GM23338 (cell line): ENCODE results near the gene MKX. TPM values are rescaled to one million over a fixed set of nuclear protein-coding genes. Genes with fewer than 3 reads are reported as not detected.

Source experiments
- ATAC-seq: fragments of 200-7000 bp; cut with Tn5 transposase; 3 replicates; pipeline ENCODE4 v1.9.1; 2020
- DNase-seq: peaks from one replicate; pipeline ENCODE4 v3.0.0-alpha.2; 2015; ENCODE audit warnings: low spot score
- H2AFZ ChIP-seq: fragments of 200-600 bp; sonication (generic); 2 replicates; pipeline ENCODE4 v1.8.0; 2016; ENCODE audit warnings: antibody characterized with exemption, mild to moderate bottlenecking, moderate library complexity
- H3F3A ChIP-seq: fragments of 200-600 bp; sonication (generic); replicated peaks from 2 replicates; pipeline ENCODE4 v1.8.0; 2017; ENCODE audit warnings: antibody characterized with exemption, mixed run types, low read depth
- H3K27ac ChIP-seq: fragments of 200-600 bp; sonication (generic); 2 replicates; pipeline ENCODE4 v1.6.1; 2016; ENCODE audit warnings: low read depth
- H3K27me3 ChIP-seq: fragments of 200-600 bp; sonication (generic); 2 replicates; pipeline ENCODE4 v1.8.0; 2016; ENCODE audit warnings: mild to moderate bottlenecking, mixed run types, moderate library complexity; ENCODE audit not compliant: insufficient read depth
- H3K36me3 ChIP-seq: fragments of 200-600 bp; sonication (generic); 2 replicates; pipeline ENCODE4 v1.8.0; 2016; ENCODE audit warnings: mild to moderate bottlenecking; ENCODE audit not compliant: insufficient read depth
- H3K4me1 ChIP-seq: fragments of 200-600 bp; sonication (generic); 2 replicates; pipeline ENCODE4 v1.8.0; 2016; ENCODE audit warnings: mild to moderate bottlenecking, moderate library complexity; ENCODE audit not compliant: insufficient read depth
- H3K4me2 ChIP-seq: fragments of 200-600 bp; sonication (generic); 2 replicates; pipeline ENCODE4 v1.7.1; 2017; ENCODE audit warnings: mixed run types
- H3K4me3 ChIP-seq: fragments of 200-600 bp; sonication (generic); 2 replicates; pipeline ENCODE4 v1.6.1; 2016; ENCODE audit warnings: mixed run types
- H3K79me2 ChIP-seq: fragments of 200-600 bp; sonication (generic); replicated peaks from 2 replicates; pipeline ENCODE4 v1.8.0; 2017; ENCODE audit warnings: mild to moderate bottlenecking; ENCODE audit not compliant: insufficient read depth
- H3K9me2 ChIP-seq: fragments of 200-600 bp; sonication (generic); 2 replicates; pipeline ENCODE4 v1.8.0; 2017; ENCODE audit not compliant: insufficient read depth
- H4K20me1 ChIP-seq: fragments of 200-600 bp; sonication (generic); replicated peaks from 2 replicates; pipeline ENCODE4 v1.8.0; 2017; ENCODE audit warnings: mild to moderate bottlenecking; ENCODE audit not compliant: insufficient read depth
- H3K27ac Mint-ChIP-seq: 2 replicates; pipeline ENCODE4 v1.8.0; 2020; ENCODE audit warnings: inconsistent platforms, mild to moderate bottlenecking, moderate library complexity, mixed read lengths
- H3K27me3 Mint-ChIP-seq: 3 replicates; pipeline ENCODE4 v1.8.0; 2022; ENCODE audit warnings: low read depth, mild to moderate bottlenecking, moderate library complexity, mixed read lengths, inconsistent platforms; ENCODE audit not compliant: insufficient read depth, poor library complexity
- H3K36me3 Mint-ChIP-seq: 3 replicates; pipeline ENCODE4 v1.8.0; 2021; ENCODE audit warnings: low read depth, mild to moderate bottlenecking, inconsistent platforms, moderate library complexity, mixed read lengths
- H3K4me1 Mint-ChIP-seq: 3 replicates; pipeline ENCODE4 v1.8.0; 2020; ENCODE audit warnings: mild to moderate bottlenecking, inconsistent platforms, mixed read lengths
- H3K4me3 Mint-ChIP-seq: 3 replicates; pipeline ENCODE4 v1.8.0; 2021; ENCODE audit warnings: moderate library complexity, mild to moderate bottlenecking, inconsistent platforms, mixed read lengths
- H3K9me3 Mint-ChIP-seq: 3 replicates; pipeline ENCODE4 v1.8.0; 2020; ENCODE audit warnings: moderate library complexity, mild to moderate bottlenecking, inconsistent platforms, mixed read lengths
- CTCF ChIP-seq, 2 experiments: fragments of 200-600 bp in 1 of 2; sonication (generic) in 1 of 2; conservative IDR thresholded peaks; 2 replicates each; pipeline versions ENCODE4 v1.5.1 to v1.6.1; 2016 to 2017; ENCODE audit warnings: antibody characterized with exemption in 2 of 2, low read depth in 2 of 2, mild to moderate bottlenecking in 2 of 2, moderate library complexity in 1 of 2
- EZH2 ChIP-seq: fragments of 200-600 bp; sonication (generic); IDR thresholded peaks from one replicate; pipeline ENCODE4 v1.8.0; 2017; ENCODE audit warnings: antibody characterized with exemption, mild to moderate bottlenecking, low read depth; ENCODE audit not compliant: unreplicated experiment
- EZH2phosphoT487 ChIP-seq: fragments of 200-600 bp; sonication (generic); IDR thresholded peaks from one replicate; pipeline ENCODE4 v1.8.1; 2018; ENCODE audit warnings: antibody characterized with exemption; ENCODE audit not compliant: unreplicated experiment
- POLR2AphosphoS5 ChIP-seq: IDR thresholded peaks from 2 replicates; pipeline ENCODE4 v1.6.1; 2016; ENCODE audit warnings: antibody characterized with exemption, low read depth
- REST ChIP-seq: IDR thresholded peaks from one replicate; pipeline ENCODE4 v1.6.1; 2018; ENCODE audit warnings: antibody characterized with exemption; ENCODE audit not compliant: unreplicated experiment
- ZNF114 ChIP-seq: fragments of 250-450 bp; sonication (Bioruptor Pico); IDR thresholded peaks from 2 replicates; pipeline ENCODE4 v1.5.0; 2020; ENCODE audit warnings: mild to moderate bottlenecking, moderate library complexity
- ZNF331 ChIP-seq: fragments of 250-450 bp; sonication (Bioruptor Pico); IDR thresholded peaks from 2 replicates; pipeline ENCODE4 v1.5.0; 2020; ENCODE audit warnings: low read depth, mild to moderate bottlenecking, moderate library complexity
- polyA plus RNA-seq: library from polyadenylated mRNA; unstranded; fragments of >200 nt; fragmentation: Nextera tagmentation; extraction: Ambion mirVana; gene quantifications from 2 replicates; pipeline ENCODE4 v1.2.1, GENCODE V29; 2016
- total RNA-seq: library from RNA; depleted of rRNA; stranded (reverse); fragments of >200 nt; shearing (Covaris generic); gene quantifications from 2 replicates; pipeline ENCODE4 v1.2.3, GENCODE V29; 2014

MKX gene
- total and polyA plus RNA-seq, 2 experiments from 2014 or later, result 0.66 to 0.97 TPM

- peak; percentile 18 for ATAC-seq
- Histone ChIP-seq H3K4me3 (peak overlapping the region; percentile 88), H3K36me3 (no peaks in the 10 kb centered on the region), H3K79me2 (no peaks in the 10 kb centered on the region), H3K27me3 (peaks cover 90% of the 10 kb centered on the region), H3F3A (0 out of 2 replicates have a peak, but pooled peaks cover 13% of the 10 kb centered on the region), H3K9me2 (no peaks in the 10 kb centered on the region), H3K4me2 (peak overlapping the region; percentile 96), H3K4me1 (peaks cover 26% of the 10 kb centered on the region; the same call in 1 of the 2 replicates), H2AFZ (peak overlapping the region; percentile 93), H4K20me1 (no peaks in the 10 kb centered on the region), H3K27ac (no peak overlapping the region)
- H3K9me3 Mint-ChIP-seq, result peaks cover 6% of the 10 kb centered on the region
- peaks cover 30% of the 10 kb centered on the region for H3K4me1 Mint-ChIP-seq
- H3K27ac Mint-ChIP-seq, result no peak overlapping the region
- DNase-seq, result peak; percentile 70
- TF ChIP-seq REST (no peak), EZH2 (peak; percentile 60)
- H3K27me3 Mint-ChIP-seq, result peaks cover 66% of the 10 kb centered on the region
- peak overlapping the region; percentile 92 for H3K4me3 Mint-ChIP-seq
- H3K36me3 Mint-ChIP-seq, result peaks cover 4% of the 10 kb centered on the region; the same call in 1 of the 3 replicates
Measured at GRCh38 chr10:27743012-27743876, 2.4 kb downstream of the MKX start.

GRCh38 chr10:27742195-27743011, 3.2 kb downstream of the MKX start:
- Mint-ChIP-seq H3K27ac (no peak overlapping the region), H3K4me1 (peaks cover 30% of the 10 kb centered on the region), H3K9me3 (peaks cover 6% of the 10 kb centered on the region), H3K27me3 (peaks cover 65% of the 10 kb centered on the region), H3K4me3 (peak overlapping the region; percentile 92), H3K36me3 (peaks cover 4% of the 10 kb centered on the region; the same call in 1 of the 3 replicates)
- Histone ChIP-seq H3K4me3 (peak overlapping the region; percentile 88), H3K4me1 (peaks cover 25% of the 10 kb centered on the region; the same call in 1 of the 2 replicates), H3K79me2 (no peaks in the 10 kb centered on the region), H3K9me2 (no peaks in the 10 kb centered on the region), H3K4me2 (peak overlapping the region; percentile 96), H2AFZ (peak overlapping the region; percentile 98), H3K27me3 (peaks cover 81% of the 10 kb centered on the region), H3K36me3 (no peaks in the 10 kb centered on the region), H3F3A (0 out of 2 replicates have a peak, but pooled peaks cover 12% of the 10 kb centered on the region), H4K20me1 (no peaks in the 10 kb centered on the region), H3K27ac (no peak overlapping the region)
- ATAC-seq (peak; percentile 39), DNase-seq (peak; percentile 89)
- TF ChIP-seq CTCF (conservative IDR thresholded peaks at IDR 0.05; ENCODE audit: low read depth in 2 of 2) (peak; percentile 53 to 70), EZH2 (no peak), POLR2AphosphoS5 (no peak), REST (no peak), ZNF114 (CRISPR knock-in tag) (no peak), ZNF331 (CRISPR knock-in tag) (no peak), EZH2phosphoT487 (no peak)
